ENCODE measurements around the gene CCDC28B.
A peak's percentile ranks its signal among the peaks of the same experiment; 100 is the strongest.

CCDC28B gene

GRCh38 chr1:32195531-32195930 lies 4.9 kb upstream of the CCDC28B start:
- DNase-seq = no peak

- DNase-seq = no peak
Observed at GRCh38 chr1:32195972-32196823, 4.2 kb upstream of the CCDC28B start.

GRCh38 chr1:32197074-32197473 lies 3.3 kb upstream of the CCDC28B start:
- no peak for DNase-seq

GRCh38 chr1:32197837-32198236 lies 2.6 kb upstream of the CCDC28B start:
- DNase-seq = no peak

- no peak for DNase-seq
Observed at GRCh38 chr1:32198237-32199042, 2.0 kb upstream of the CCDC28B start.

GRCh38 chr1:32199043-32199716 lies 1.2 kb upstream of the CCDC28B start:
- DNase-seq = no peak

- DNase-seq = peak in 1 of 2 experiments; percentile 56
Observed at GRCh38 chr1:32199717-32200072, 700 bp upstream of the CCDC28B start.

- peak in 1 of 2 experiments; percentile 42 for DNase-seq
Observed at GRCh38 chr1:32201011-32201855, 838 bp downstream of the CCDC28B start.

GRCh38 chr1:32204943-32205361 lies 4.6 kb downstream of the CCDC28B start:
- DNase-seq = no peak

GRCh38 chr1:32205401-32206370 lies 5.3 kb downstream of the CCDC28B start, which contains the start of gene IQCC:
Gene IQCC (plus strand): TSS chr1:32205671. CDS start chr1:32205682, 11 bp downstream.
- peak; percentile 63 to 83 for DNase-seq

GRCh38 chr1:32208469-32208868 lies 8.1 kb downstream of the CCDC28B start:
- DNase-seq = no peak

GRCh38 chr1:32208891-32209328 lies 8.5 kb downstream of the CCDC28B start, which contains the start of gene DCDC2B:
Gene DCDC2B (plus strand): TSS chr1:32209089. CDS start chr1:32209094, 5 bp downstream.
- DNase-seq = peak; percentile 48 to 80

GRCh38 chr1:32215629-32216480 lies 15.5 kb downstream of the CCDC28B start:
- DNase-seq = peak; percentile 35 to 74

- no peak for DNase-seq
Observed at GRCh38 chr1:32216566-32216965, 16.2 kb downstream of the CCDC28B start.

- DNase-seq = no peak
Observed at GRCh38 chr1:32219022-32219421, 18.6 kb downstream of the CCDC28B start.

GRCh38 chr1:32220746-32221580 lies 20.6 kb downstream of the CCDC28B start:
- no peak for DNase-seq

- no peak for DNase-seq
Observed at GRCh38 chr1:32221581-32221979, 21.2 kb downstream of the CCDC28B start.

- peak; percentile 78 to 90 for DNase-seq
Observed at GRCh38 chr1:32221980-32222755, 21.8 kb downstream of the CCDC28B start, which contains the start of the genes EIF3I and TMEM234. Gene EIF3I (plus strand): TSS chr1:32222407. CDS start chr1:32222442, 35 bp downstream. Gene TMEM234 (minus strand): TSS chr1:32222353. CDS start chr1:32222322, 31 bp downstream.
